Jurkat, Clone E6-1 (cell line): ENCODE measurements around the gene DNASE1.
"Not testable (repeated sequence)": the region's sequence is repeated elsewhere in the genome, so short reads cannot be mapped to it uniquely, and the experiment has no call there.

Experiments used
- DNase-seq: peaks from one replicate; pipeline ENCODE4 v3.0.0-alpha.2; 2011; ENCODE audit warnings: low read depth, low spot score
- H3K4me3 ChIP-seq: 2 replicates; pipeline ENCODE4 v1.5.1; 2011; ENCODE audit warnings: mild to moderate bottlenecking, low read length, control low read depth, moderate library complexity

DNASE1 gene

DNA sequence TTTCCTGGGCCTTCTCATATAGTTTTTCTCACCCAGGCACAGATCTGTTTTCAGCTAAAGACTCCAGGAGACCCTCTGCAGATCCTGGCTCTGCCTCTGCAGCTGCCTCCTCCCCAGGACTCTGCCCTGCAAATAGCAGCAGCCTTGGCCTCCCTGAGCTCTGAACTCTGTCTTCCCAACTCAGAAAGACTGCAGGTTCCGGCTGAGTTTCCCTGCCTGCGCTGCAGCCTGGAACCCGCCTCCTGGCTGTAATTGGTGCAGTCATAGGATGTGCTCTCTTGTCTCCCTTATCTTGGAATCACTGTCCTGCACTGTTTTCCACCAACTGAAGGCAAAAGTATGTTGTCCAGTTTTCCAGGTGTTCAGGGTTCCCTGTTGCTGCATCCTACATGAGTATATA lies 14.3 kb upstream of the DNASE1 start:
- no peak for DNase-seq
- H3K4me3 ChIP-seq = no peak overlapping the region

DNA sequence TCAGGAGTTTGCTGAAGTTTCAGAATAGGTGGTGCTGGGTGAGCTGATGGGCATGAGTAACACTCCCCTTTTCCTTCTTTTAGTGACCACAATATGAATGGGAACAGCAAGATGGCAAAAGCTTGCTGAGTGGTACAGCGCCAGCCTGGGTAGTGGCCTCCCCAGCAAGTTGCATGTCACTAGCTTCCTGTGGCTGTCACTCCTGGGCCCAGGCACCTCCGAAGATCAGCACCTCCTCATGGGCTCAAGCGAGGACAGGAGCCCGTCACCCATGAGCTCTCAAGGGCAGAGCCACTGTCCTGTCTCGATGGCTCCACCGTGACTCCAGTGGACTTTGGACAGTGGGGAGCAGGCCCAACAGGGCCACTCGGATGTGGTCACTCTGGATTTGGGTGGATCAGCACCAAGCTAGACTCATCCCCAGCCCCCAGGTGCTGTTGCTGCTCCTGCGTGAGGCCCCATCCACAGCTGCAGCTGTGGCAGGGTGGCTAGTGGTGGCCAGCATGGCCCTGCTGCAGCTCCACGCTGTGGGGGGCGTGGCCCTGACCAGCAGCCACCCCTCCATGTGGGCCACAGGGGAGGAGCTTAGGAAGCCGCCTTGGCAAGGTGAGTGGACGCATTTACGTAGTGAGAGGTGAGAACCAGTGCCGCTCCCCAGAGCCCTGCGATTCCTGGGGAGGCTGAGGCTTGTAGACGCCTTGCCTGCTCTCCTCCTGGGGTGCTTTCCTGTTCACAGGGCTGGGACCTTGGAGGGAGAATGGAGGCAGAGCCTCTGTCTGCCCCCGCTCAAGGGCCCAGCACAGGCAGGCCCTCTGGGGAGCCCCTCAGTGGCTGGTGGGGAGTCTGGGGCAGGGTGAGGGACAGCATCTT lies 13.6 kb upstream of the DNASE1 start:
- DNase-seq = no peak
- no peak overlapping the region for H3K4me3 ChIP-seq

DNA sequence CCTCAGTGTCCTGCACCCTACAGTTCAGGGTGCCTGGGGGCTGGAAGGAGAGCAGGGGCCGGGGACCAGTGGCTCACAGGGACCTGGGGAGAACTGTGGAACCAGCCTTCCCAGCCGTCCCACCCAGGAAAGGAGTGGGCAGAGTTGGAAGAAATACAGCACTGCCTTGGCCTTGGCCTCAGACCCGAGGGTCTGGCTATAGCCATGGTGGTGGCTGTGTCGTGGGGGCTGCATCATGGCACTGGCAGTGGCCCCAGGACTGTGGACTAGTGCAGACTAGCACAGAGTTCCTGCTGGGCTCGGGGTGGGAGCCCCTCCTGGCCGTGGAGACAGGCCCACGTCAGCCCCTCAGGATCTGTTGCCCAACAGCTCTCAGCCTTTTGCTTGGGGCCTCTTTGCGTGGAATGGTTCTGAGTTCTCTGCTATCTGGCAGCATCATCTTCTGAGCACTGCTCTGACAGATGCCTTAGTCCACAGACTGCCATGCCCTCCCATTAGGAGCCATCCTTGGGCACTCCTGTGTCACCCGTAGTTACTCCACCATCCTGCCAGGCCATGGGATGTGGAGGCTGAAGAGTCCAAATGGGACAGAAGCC lies 12.6 kb upstream of the DNASE1 start:
- DNase-seq = no peak
- H3K4me3 ChIP-seq = no peak overlapping the region

DNA sequence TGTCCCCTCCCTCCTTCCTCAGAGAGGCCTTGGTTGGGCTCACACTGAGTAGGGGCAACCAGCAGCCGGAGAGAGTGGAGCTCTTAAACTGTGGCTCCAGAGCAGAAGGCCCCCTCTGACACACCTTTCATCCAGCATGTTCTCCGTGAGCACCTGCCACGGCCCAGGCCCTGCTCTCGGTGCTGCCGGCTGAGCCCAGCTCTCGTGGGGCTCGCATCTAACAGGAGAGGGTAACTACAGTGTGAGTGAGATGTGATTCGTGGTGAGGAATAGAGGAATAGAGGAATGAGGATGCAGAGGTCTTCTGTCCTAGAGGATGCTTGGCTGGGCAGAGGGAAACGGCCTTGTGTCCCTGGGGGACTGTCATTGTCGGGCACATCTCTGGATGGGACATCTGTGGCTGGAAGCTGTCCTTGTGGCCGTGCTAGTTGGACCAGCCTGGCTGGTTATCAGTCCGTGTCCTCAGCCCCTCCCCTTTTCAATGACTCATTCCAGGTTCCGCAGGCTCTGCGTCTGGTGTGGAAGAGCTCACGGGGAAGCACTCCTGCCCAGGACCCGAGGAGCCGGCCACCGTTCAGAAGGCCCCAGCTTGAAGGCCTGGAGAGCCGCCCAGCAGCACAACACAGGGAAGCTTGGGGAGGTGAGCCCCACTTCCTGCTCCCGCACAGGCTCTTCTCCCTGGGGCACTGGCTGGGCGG lies 11.9 kb upstream of the DNASE1 start:
- no peak overlapping the region for H3K4me3 ChIP-seq
- no peak for DNase-seq

DNA sequence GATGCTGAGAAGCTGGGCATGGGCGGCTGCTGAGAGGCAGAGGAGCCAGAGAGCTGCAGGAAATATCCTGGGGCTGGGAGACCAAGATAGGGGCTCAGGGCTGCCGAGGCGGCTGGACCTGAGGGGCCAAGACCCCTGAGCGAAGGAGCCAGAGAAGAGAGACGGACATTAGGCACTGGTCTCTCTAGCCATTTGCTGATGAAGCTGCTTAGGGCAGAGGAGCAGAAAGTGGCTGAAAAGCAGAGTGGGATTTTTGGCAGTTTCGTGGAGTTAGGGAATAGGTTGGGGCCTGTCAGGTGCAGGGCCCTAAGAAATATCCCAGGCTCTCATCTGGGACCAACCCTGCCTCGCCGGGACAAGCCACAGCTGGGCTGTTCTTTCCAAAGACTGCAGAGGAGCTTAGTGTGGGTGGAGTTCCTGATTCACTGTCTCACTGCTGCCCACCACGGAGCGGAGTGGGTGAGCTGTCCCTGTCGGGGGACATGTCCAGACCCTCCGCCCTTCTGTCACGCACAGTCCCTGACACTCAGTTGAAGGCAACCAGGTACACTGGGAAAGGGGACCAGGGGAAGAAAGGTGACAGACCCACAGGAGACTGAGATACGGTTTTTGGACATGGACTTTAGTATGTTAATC lies 11.3 kb upstream of the DNASE1 start:
- no peak for DNase-seq
- no peak overlapping the region for H3K4me3 ChIP-seq

DNA sequence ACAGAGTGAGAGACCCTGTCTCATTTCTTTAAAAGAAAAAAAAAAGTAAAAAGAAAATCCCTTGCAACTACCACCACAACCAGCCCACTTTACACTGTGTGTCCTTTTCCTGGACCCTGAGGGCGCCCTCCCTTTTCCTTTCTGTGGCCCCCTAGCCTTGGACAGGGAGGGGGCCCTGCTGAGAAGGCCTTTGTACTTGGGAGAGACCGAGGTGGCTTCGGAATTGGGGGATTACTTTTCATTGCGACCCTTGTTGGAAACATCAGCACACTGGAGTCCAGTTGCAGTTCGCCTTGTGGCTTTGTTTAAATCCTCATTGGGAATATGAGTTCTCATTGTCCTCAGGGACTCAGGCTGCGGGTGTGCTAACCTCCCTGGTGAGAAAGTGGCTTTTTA lies 9.4 kb upstream of the DNASE1 start:
- no peak overlapping the region for H3K4me3 ChIP-seq
- no peak for DNase-seq

DNA sequence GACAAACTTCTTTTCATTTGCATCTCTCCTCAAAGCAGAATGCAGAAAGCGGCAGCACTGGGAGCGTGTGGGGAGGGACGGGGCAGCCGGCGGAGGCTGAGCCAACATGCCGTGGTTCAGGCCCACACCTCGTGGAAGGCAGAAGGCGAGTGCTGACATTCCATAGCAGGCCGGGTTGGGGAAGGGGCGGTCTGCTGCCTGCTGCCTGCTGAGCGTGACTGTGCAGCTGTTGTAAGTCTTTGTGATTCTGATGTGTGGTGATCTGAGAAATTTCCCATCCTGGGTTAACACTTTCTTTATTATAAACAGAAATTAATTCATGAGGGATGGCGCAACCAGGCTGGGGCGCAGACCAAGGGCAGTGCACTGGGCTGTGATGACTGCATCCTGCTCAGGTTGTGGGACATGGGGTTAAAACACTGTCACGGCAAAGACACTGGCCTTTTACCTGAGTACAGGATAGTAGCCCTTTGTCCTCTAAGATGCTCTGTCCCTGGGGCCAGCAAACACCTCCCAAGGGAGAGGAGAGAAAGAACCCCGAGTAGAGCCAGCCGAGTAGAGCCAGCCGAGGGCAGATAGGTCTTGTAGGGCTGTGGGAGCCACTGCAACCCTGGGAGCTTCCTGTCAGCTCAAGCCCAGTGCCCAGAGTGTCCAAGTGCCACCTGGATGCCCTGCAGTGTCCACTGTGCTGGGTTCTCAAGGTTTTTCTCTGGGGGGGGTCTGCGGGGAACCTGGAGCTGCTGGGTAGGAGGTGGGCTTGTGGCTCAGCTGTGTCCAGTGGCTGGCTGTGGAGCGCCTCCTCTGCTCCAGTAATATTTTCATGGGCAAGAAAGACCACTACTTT lies 8.8 kb upstream of the DNASE1 start:
- H3K4me3 ChIP-seq = no peak overlapping the region
- no peak for DNase-seq

DNA sequence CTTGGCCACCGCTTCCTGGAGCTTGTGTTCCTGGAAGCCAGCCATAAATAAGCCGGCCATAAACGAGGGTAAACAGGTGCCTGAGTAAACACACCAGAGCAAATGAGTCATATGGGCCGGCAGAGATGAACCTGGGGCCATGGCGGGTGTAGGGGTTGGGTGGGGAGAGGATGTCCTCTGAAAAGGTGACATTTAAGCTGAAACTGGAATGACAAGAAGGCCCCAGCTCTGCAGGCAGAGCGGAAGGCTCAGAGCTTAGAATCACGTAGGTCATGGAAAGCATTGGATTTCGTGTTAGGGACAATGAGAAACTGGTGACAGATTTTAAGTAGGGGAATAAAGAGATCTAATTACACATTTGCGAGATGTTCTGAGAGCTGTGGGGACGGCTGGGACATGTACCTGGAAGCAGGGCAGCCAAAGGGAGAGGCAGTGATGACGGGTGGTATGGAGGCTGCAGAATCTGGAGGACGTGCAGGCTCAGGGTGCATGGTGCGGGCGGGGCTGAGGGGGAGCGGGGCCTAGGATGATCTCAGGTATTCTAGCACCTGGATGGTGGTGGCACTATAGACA lies 8.1 kb upstream of the DNASE1 start:
- DNase-seq = no peak
- no peak overlapping the region for H3K4me3 ChIP-seq

DNA sequence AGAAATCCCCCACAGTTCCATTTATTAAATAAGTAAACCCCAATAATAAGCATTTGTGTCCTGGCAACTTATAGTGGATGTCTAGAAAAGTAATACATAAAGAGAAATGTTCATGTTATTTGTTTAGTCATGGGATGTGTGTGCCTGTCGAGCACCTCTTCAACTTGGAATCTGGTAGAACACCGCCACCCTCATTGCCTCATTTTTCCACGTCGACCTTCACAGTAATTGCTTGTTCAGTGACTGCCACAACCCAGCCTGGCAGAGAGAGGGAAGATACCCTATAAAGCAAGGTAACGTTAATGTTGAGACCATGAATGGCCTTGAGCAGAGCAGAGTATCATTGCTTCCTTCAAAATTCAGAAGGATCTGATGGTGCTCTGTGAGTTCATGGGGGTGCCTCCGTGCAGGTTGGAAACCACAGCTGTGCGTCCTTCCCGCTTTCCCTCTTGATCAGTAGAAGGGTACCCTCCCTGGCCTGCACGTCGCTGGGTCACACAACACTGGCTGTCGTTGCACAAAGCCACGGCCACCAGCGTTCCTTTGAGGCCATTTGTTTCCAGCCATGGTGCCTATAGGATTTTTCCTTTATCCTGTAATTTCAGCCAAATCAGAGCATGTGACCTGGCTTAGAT lies 3.7 kb upstream of the DNASE1 start:
- no peak for DNase-seq
- H3K4me3 ChIP-seq = no peak overlapping the region

DNA sequence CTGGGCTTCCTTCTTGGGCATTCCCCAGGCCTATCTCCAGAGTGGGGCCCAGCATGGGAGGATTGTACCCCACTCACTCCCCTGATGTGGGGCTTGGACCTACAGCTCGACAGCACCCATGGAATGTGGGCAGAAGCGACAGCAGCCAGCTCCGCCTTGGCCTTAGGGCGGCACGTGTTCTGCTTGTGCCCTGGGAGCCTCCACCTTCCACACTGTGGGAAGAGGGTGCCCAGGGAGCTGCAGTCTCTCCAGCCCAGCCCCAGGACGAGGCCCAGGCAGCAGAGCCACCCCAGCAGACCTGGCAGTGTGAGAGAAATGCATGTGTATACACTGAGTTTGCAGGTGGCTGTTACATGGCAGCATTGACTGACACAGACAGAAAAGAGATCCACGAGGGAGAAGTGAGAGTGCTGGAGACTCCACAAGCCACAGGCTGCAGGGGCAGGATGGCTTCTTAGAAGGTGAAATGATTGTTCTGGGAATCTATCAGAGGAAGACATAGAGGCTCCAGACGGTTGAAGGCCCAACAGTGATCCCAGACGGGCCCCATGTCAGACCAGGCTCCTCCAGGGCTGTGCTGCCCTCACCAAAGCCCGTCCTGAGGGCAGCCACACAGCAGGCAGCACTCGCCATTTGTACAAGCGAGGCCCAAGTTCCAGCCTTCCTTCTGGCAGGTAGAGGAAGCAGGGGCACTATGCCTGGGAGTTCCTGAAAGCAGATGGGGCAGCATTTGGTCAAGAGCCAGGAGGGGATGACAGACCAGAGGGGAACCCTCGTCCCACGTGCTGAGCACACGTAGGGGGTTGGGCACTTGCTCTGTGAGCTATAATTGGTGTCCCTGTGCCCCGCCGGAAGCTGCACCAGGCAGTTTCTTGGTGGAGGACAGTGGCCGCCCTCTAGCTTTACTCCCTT lies 2.8 kb upstream of the DNASE1 start:
- no peak for DNase-seq
- no peak overlapping the region for H3K4me3 ChIP-seq

DNA sequence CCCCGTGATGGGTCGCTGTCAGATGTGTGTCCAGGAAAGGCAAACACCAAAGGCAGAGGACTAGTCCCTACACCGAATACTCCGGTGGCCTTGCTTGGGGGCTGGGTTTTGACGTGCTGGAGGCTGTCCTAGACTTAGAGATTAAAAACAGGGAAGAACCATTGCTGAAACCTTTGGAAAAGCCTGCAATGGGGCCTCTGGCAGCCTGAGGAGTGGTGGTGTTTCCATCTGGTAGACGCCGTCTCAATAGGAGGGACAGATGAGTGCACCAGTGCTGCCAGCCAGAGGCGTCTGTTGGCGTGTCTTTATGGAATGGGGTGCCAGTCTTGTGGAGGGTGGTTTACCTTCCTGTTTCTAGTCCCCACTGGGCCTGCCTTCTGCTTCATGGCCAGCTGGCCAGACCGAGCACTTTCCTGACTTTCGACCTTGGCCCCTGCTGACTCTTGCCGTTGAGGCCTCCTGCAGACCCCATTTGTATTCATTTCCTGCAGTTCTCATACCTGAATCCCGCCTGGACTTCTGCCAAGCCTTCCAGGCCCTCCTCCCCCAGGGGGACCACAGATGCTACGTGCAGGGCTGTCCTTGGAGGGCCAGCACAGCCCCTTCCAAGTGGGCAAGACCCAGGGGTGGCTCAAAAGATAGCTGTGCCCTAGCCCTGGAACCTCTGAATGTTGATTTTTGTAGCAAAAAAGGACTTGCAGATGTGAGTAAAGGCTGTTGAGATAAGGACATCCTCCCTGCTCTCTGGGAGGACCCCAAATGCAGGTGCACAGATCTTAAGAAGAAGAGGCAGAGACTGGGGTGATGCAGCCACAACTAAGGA lies 1.9 kb upstream of the DNASE1 start:
- DNase-seq = peak; percentile 30
- H3K4me3 ChIP-seq = no peak overlapping the region

DNA sequence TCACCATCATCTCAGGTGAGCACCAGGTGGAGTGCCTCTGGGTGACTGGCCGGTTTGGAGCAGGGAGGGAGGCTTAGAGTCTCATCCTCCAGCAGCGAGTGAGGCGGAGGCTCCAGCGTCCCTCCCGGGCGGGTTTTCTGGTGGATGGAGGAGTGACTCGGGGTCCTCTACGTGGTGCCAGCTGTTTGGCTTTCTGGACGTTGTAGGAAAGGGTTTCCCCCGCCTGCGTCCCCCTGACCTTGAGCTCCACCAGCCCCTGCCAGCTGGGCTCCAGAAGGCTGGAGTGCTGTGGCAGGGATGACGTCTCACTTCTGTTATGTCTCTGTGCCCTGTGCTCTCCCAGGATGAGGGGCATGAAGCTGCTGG lies 522 bp downstream of the DNASE1 start:
- DNase-seq = no peak

DNA sequence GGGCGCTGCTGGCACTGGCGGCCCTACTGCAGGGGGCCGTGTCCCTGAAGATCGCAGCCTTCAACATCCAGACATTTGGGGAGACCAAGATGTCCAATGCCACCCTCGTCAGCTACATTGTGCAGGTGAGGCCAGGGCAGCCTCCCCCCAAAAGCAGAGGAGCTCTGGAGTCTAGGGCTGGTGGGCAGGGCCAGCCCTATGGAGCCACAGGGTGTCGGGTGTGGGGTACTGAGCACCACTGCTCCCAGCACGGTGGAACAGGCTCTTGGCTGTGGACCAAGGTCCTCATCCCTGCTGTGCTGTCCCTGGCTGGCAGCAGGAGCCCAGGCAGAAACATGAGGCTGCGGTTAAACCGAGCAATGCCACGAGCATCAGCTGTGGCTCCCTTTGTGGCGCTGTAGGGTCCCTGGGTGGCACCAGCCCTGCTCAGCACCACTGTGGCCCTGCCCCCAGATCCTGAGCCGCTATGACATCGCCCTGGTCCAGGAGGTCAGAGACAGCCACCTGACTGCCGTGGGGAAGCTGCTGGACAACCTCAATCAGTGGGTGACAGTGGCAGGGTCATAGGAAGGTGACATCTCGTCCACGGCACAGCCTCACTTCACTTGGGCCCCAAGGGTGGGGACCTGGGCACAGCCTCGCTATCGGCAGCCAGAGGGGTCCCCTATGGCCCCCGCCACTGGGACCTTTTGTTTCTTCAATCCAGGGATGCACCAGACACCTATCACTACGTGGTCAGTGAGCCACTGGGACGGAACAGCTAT lies 1.1 kb downstream of the DNASE1 start:
- no peak for DNase-seq
- H3K4me3 ChIP-seq = no peak overlapping the region

More for the DNA sequence above, 522 bp downstream of the DNASE1 start:
- no peak overlapping the region for H3K4me3 ChIP-seq

DNA sequence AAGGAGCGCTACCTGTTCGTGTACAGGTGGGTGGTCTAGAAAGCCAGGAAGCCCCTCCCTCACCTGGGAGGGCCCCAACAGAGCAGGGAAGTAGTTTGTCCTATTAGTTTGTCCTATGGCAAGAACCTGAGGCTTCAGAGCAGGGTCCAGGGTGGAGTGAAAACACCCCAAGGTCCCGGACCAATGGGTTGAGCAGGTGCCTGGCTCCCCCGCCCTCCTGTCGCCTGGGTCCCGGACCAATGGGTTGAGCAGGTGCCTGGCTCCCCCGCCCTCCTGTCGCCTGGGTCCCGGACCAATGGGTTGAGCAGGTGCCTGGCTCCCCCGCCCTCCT lies 1.6 kb downstream of the DNASE1 start:
- H3K4me3 ChIP-seq, DNase-seq: not testable (repeated sequence)

DNA sequence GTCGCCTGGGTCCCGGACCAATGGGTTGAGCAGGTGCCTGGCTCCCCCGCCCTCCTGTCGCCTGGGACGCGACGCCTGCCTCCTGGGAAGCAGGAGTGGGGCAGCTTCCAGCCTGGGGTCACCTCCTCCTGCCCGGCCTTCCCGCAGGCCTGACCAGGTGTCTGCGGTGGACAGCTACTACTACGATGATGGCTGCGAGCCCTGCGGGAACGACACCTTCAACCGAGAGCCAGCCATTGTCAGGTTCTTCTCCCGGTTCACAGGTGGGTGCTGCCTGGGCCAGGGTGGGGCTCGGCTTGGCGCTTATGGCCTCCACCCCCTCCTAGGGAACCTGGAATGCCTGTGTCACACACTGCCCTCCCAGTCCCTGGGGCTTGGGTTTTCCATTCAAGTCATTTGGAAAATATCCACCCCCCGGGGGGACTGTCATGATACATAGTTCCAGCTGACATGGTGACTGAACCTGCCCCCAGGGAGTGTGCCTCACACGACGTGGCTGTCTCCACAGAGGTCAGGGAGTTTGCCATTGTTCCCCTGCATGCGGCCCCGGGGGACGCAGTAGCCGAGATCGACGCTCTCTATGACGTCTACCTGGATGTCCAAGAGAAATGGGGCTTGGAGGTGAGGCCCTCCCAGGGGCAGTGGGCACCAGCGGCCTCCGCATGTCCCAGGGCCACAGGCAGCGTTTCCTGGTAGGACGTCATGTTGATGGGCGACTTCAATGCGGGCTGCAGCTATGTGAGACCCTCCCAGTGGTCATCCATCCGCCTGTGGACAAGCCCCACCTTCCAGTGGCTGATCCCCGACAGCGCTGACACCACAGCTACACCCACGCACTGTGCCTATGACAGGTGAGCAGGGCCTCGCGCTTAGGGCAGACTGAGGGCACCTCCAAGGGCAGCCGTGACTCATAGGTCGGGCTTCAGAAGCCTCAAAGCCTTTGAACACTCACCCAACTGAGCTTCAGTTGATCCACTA lies 2.3 kb downstream of the DNASE1 start:
- no peak overlapping the region for H3K4me3 ChIP-seq
- no peak for DNase-seq
